GM18951 (cell line): ENCODE results near the gene MYLK.

Experiments used
- POLR2A ChIP-seq: IDR thresholded peaks from 4 replicates; pipeline ENCODE4 v1.6.1; 2011; ENCODE audit warnings: mild to moderate bottlenecking; ENCODE audit not compliant: insufficient read length, insufficient read depth; ENCODE audit errors: extremely low read depth
- in situ Hi-C: fragments of 300-500 bp; cut with MboI; formaldehyde crosslinking; loops from one replicate; pipeline ENCODE4 v1.12.0; 2022; ENCODE audit warnings: low sequenced_read_pairs, mixed read lengths, inconsistent platforms; ENCODE audit not compliant: unreplicated experiment

MYLK gene

DNA sequence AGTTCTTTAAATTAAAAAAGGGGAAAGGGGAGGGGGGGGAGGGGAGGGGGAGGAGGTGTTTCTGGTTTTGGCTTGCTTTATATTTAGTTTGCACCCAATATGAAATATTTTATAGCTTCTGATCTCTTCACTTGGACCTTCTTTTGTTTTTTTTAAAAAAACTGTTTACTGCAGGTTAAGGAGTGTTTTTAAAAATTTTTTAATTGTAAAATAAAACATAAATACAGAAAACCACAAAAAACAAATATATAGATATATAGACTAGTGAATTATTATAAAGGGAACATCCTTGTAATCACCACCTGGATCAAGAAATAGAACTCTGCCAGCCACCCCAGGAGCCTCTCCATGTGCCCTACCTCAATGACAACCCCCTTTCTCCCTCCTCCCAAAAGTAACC, 861 bp upstream of the MYLK start:
- in situ Hi-C loops, result no loop called here
- TF ChIP-seq POLR2A, result no peak

DNA sequence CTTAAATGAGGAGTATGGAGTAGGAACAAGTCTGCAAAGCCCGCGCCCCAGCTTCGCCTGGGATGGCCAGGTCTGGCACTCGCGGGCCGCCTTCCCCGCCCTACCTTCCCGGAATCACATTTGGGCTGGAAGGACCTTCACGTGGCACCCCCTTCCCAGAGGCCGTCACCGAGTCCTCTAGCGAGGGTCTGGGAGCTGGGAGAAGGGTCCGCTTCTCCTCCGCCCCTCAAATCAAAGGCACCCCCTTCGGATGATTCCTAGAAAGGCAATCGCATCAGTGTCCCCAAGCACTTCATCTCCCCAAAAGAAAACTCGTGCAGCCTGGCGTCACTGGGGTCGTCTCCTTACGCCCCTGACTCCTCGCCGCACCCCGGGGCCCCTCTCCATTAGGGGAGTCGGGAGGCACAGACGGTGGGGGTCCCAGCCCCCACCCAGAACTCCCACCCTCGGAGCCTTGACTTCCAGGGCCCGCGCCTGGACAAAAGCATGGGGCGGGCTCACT, 380 bp downstream of the MYLK start:
- no peak for TF ChIP-seq POLR2A
- in situ Hi-C loops, result no loop called here

DNA sequence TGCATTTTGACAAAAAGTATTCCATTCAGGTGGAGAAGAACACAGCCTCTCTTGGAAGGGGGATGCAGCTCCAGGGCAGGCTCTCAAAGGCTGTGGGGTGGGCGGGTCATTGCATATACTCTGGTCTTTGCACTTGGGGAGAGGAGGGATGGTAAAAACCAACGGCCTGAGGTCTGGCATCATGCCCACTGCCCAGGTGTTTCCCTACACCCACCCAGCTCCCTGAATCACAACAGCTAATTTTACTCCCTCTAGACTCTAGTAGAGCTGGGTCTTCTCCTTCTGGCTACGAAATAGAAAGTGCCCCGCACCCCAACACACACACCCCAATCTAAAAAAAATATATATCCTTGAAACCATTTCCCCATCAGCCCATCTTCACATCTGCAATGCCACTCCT, 1.0 kb downstream of the MYLK start:
- in situ Hi-C loops, result no loop called here
- TF ChIP-seq POLR2A, result no peak

DNA sequence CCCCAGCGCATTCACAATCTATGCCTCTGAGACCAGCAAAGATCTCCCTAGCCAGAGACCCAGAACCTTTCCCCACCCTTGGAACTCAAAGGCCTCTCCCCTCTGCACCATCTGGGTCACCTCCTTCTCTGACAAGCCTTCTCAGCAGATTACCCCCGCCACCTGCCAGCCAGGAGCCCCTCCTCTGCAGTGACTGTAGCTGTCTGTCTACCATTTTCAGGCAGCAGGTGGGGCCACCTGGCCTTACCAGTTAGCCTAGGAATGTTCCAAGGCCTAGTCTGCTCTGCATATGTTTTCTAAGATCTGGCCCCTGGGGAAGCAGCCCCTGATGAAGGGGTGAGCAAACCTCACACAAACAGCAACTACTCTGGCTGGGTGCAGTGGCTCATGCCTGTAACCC, 2.4 kb downstream of the MYLK start:
- no peak for TF ChIP-seq POLR2A
- in situ Hi-C loops, result no loop called here

DNA sequence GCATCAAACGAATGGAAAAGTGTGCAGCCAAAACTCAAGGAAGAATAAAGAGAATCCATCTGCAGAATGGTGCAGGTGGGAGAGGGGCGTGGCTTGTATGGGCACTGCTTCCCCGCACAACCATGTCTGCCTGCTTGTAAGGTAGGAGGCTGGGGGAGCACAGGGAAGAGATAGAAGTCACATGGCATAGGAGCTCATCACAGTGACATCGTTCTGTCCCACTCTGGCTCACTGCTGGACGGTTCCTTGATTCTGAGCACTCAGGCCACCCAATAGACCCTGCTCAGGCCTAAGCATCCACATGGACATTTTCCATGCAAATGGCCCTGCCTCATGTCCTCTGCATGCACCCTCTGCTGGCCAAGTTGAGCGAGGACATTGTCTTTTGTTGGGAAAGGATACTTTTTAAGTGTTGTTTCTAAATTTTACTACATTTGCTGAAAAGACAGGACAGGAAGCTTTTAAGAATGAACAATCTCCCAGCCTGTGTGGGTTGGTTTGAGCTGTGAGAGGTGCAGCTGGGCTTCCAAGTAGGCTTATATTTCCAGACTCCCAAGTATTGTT, 3.1 kb downstream of the MYLK start:
- in situ Hi-C loops, result no loop called here
- no peak for TF ChIP-seq POLR2A

DNA sequence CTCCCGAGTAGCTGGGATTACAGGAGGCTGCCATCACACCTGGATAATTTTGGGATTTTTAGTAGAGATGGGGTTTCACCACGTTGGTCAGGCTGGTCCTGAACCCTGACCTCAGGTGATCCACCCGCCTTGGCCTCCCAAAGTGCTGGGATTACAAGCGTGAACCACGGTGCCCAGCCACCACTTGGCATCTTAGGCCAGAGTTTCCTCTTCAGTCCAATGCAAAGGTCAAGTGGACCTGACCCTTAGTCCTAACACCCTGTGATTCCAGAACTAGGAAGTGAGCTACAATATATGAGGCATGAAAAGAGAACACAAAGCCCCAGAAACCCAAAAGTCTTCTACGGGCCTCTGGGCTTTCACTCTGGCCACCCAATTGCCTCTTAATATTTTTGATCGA, 5.3 kb downstream of the MYLK start:
- no peak for TF ChIP-seq POLR2A
- in situ Hi-C loops, result no loop called here

DNA sequence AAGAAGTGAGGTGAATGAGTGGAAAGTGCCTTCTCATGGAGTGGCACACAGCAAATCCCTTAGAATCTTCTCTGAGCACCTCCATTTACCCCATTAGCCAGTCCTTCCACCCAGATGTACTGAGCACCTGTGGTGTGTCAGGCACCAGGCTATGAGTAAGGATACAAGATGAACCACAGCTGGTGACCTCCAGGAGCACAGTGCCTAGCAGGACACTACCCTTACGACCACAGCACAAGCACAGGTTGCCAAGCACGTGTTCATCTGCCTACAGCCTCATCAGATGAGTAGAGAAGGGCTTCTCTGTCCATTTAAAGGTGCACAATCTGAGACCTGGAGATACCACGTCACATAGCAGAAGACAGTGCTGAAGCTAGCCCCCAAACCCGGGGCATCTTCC, 6.2 kb downstream of the MYLK start:
- in situ Hi-C loops, result no loop called here
- TF ChIP-seq POLR2A, result no peak

DNA sequence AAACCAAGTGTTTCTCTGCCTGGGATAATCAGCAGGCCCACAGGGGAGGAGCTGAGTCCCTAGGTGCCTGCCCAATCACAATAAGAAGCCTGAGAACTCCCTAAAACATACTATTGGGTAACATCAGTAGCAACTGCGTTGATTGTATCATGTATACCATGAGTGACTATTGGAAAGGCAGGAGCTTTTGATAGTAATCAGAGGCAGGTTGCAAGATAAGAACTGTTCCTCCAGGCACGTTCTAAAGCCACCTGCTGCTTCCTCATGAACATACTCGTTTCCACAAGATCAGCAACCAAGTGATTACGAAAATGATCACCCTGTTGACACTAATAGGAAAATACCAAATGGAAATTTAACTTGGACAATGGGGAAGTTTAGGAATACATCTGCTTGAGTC, 6.7 kb downstream of the MYLK start:
- in situ Hi-C loops, result no loop called here
- no peak for TF ChIP-seq POLR2A

DNA sequence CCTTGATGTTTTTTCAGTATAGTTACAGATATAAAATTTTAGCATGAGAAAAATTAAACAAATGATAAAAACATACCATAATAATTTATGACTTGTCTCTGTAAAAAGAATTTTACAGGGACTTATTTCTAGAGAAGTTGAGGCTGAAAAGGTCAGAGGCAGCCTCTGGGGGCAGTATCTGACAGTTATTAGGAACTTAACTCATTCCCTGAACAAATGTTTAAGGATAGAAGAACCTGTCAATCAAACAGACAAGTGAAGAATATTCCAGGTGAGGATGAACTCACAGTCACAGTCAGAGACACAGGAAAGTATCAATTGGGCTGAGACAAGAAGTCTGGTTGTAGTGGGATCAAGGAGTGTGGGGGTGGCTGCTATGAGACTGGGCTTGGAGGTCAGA, 7.3 kb downstream of the MYLK start:
- TF ChIP-seq POLR2A, result no peak
- in situ Hi-C loops, result no loop called here

DNA sequence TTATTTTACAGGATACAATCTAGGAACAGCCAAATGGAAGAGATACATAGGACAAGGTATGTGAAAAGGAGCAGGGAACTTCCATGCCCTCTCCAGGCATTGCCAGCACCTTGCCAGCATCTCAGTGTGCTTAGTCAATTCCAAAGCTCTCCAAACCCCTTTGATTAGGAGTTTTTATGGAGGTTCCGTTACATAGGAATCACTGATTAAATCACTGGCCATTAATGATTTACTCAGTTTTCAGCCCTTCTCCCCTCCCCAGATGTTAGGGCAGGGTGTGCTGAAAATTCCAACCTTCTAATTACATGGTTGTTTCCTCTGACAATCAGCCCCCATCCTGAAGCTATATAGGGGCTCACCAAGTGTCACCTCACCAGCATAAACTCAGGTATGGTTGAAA, 11.5 kb downstream of the MYLK start:
- in situ Hi-C loops, result no loop called here

DNA sequence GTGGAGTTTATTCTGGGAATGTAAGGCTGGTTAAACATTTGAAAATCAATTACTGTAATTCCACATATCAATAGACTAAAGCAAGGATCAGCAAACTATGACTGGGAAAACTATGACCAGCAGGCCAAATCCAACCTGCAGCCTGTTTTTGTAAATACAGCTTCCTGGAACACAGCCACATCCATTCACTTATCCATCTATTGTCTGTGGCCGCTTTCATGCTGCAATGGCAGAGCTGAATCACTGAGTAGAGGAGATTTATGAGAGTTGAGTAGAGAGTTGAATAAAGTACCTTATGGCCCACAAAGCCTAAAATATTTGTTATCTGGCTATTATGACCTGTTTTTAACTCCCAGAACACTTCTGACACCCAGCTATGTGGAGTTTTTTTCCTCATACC, 12.2 kb downstream of the MYLK start:
- in situ Hi-C loops, result no loop called here
- no peak for TF ChIP-seq POLR2A

More for the DNA sequence above, 11.5 kb downstream of the MYLK start:
- no peak for TF ChIP-seq POLR2A

DNA sequence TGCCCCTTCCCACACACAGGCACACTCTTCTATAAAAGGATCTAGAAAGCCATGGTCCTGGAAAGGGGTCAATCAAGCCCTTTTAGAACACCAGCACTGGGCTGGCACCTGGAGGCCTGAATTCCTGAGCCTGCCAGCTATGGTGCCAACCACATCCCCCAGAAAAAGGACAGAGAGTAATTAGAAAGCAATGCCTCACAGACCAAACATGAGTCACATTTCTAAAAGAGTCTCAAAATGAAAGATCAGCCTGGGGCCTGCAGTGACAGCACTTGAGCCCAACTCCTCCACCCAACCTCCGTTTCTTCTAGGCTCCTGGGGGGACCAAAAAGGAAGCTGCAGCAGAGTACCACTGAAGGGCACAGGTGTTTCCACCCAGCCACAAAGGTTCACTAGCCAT, 14.1 kb downstream of the MYLK start:
- no peak for TF ChIP-seq POLR2A
- in situ Hi-C loops, result no loop called here

DNA sequence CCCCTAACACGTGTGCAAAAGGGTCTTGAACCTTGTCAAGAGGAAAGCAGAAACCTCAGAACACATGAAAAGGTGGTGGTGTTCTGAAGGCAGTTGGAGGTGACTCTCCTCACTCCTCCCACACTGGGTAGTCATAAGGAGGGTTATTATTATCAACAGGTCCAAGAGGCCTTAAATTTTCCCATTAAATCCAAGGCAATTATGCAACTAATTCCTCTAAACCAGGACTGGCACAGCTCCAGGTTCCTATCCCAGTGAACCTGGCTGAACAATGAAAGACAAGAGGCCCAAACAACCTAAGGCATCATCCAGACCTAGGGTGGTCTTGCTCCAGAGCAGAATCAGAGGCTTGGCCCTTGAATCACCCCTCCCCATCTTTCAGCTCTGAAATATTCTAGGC, 15.0 kb downstream of the MYLK start:
- in situ Hi-C loops, result no loop called here
- TF ChIP-seq POLR2A, result no peak

DNA sequence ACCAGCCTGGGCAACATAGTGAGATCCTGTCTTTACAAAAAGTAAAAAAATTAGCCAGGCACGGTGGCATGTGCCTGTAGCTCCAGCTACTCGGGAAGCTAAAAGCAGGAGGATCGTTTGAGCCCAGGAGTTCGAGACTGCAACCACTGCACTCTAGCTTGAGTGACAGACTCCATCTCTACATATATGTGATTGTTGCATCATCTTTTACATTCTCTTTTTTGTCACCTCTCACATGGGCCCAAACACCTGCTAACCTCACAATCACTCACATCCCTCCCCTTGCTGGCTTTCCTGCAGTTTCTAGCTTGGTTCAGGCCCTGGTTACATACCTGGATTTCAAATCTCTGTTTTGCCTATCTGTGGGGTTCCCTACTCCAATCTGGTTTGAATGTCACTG, 19.4 kb downstream of the MYLK start:
- in situ Hi-C loops, result no loop called here
- no peak for TF ChIP-seq POLR2A

DNA sequence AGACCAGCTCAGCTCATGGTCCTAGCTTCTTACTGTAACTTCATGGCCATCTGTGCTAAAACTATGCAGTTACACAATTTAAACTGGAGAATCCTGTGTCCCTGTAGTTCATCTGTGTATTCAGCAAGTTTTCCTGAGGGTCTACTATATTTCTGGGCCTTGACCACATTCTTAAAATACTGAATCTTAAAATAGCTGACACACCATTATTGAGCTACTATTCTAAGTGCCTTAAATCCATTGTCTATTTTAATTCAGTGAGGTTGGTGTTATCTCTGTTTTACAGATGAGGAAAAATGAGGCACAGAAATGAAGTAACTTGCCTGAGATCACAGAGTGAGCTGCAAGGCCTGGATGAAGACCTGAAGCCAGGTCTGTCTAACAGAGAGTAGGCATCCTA, 22.0 kb downstream of the MYLK start:
- in situ Hi-C loops, result no loop called here
- TF ChIP-seq POLR2A, result no peak
